ENCODE measurements around the gene ADAM10. TPM values are rescaled to one million over a fixed set of nuclear protein-coding genes. Genes with fewer than 3 reads are reported as not detected.

ADAM10 gene
- total RNA-seq, 1 experiment from 2014 or later, result 91.3 TPM

- Histone ChIP-seq H3K4me2 (ENCODE audit: low read length) (no peak overlapping the region), H3K27ac (ENCODE audit: low read length) (no peak overlapping the region), H3K36me3 (ENCODE audit: low read depth, low read length) (no peaks in the 10 kb centered on the region), H3K9ac (ENCODE audit: low read length) (no peak overlapping the region), H3K9me3 (ENCODE audit: low read length) (no peaks in the 10 kb centered on the region), H3K27me3 (ENCODE audit: low read length) (no peaks in the 10 kb centered on the region), H3K79me2 (ENCODE audit: low read length) (peaks cover 17% of the 10 kb centered on the region), H3K4me1 (ENCODE audit: insufficient read depth, low read length) (no peaks in the 10 kb centered on the region), H2AFZ (ENCODE audit: low read length) (no peak overlapping the region), H3F3A (ENCODE audit: low read length, unreplicated experiment) (no peaks in the 10 kb centered on the region), H4K20me1 (ENCODE audit: low read length) (no peaks in the 10 kb centered on the region), H3K4me3 (ENCODE audit: low read length) (no peak overlapping the region), H3K9me2 (replicated peaks; ENCODE audit: low read length) (no peaks in the 10 kb centered on the region)
- TF ChIP-seq EZH2phosphoT487 (IDR thresholded peaks at IDR 0.05; ENCODE audit: borderline replicate concordance, low read length), result no peak
- no peak for TF ChIP-seq EZH2 (IDR thresholded peaks at IDR 0.05; ENCODE audit: low read length, unreplicated experiment)
- TF ChIP-seq CTCF (conservative IDR thresholded peaks at IDR 0.05; ENCODE audit: low read depth, low read length), result no peak
- no peak for ATAC-seq
- BruUV-seq (replicated peaks), result no TSS peak
- DNase-seq, result no peak
- ChIA-PET POLR2A (ENCODE audit: unreplicated experiment) (no interaction called here), CTCF (no interaction called here)
- intact Hi-C loops (cut with micrococcal nuclease), result loop anchor here (10.0 kb wide), 1 partner anchor 155 kb away; the partner anchor contains the start of gene SLTM
Observed at GRCh38 chr15:58779554-58779953, 30.0 kb upstream of the ADAM10 start.

DNA sequence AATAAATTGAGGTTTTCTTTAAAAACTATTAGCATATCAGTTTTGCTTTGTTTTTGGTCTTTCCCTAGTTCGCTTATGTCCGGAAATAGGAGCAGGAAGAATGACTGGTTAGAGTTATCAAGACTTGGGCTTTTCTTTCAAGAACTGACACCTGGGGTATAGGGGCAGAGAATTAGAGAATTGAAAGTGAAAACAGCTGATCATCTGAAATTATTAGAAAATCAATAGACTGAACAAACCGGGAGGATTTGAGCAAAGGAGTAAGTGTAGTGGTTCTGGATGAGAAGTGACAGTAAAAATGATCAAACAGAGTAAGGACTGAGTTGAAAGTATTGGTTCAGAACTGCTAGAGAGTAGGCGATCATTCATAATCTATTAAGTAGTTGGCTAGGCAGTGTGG, 27.6 kb upstream of the ADAM10 start:
- no peaks in the 10 kb centered on the region; the same call in 1 of the 2 replicates for H4K20me1 ChIP-seq (ENCODE audit: low read length)
- no peak overlapping the region for H3K27ac ChIP-seq (ENCODE audit: low read length)
- H3K9me2 ChIP-seq (replicated peaks; ENCODE audit: low read length), result no peaks in the 10 kb centered on the region
- POLR2A ChIA-PET (ENCODE audit: unreplicated experiment), result no interaction called here
- no peak for ATAC-seq
- H3K9ac ChIP-seq (ENCODE audit: low read length), result no peak overlapping the region
- DNase-seq, result no peak
- peaks cover 41% of the 10 kb centered on the region for H3K79me2 ChIP-seq (ENCODE audit: low read length)
- no peaks in the 10 kb centered on the region for H3K9me3 ChIP-seq (ENCODE audit: low read length)
- H3K4me1 ChIP-seq (ENCODE audit: insufficient read depth, low read length), result peaks cover 15% of the 10 kb centered on the region
- no TSS peak for BruUV-seq (replicated peaks)
- H3K36me3 ChIP-seq (ENCODE audit: low read depth, low read length), result no peaks in the 10 kb centered on the region
- TF ChIP-seq CTCF (conservative IDR thresholded peaks at IDR 0.05; ENCODE audit: low read depth, low read length), result no peak
- TF ChIP-seq EZH2 (IDR thresholded peaks at IDR 0.05; ENCODE audit: low read length, unreplicated experiment), result no peak
- no peak for TF ChIP-seq EZH2phosphoT487 (IDR thresholded peaks at IDR 0.05; ENCODE audit: borderline replicate concordance, low read length)
- H2AFZ ChIP-seq (ENCODE audit: low read length), result no peak overlapping the region
- intact Hi-C loops (cut with micrococcal nuclease), result loop anchor here (10.0 kb wide), 1 partner anchor 158 kb away; the partner anchor contains the start of gene SLTM
- H3K4me2 ChIP-seq (ENCODE audit: low read length), result no peak overlapping the region
- CTCF ChIA-PET, result no interaction called here
- no peaks in the 10 kb centered on the region for H3F3A ChIP-seq (ENCODE audit: low read length, unreplicated experiment)
- no peaks in the 10 kb centered on the region for H3K27me3 ChIP-seq (ENCODE audit: low read length)
- H3K4me3 ChIP-seq (ENCODE audit: low read length), result no peak overlapping the region

DNA sequence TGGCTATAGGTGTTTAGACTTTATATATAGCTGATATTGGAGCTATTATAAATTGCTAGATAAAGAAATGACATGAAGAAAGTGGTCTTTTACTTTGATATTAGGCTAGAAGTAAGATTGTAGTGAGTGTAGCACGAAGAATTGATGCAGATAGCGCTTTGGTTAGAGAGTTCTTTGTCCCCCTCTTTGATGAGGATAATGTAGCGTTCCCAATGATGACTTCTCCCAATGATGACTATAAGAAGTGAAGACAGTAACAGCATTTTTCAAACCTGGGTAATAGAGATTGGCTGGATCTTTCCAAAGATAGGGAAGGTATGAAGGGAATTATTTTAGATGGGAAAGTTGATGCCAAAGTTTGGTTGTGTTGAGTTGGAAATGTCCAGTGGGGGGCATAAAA, 25.9 kb upstream of the ADAM10 start:
- H3K4me3 ChIP-seq (ENCODE audit: low read length), result no peak overlapping the region
- CTCF ChIA-PET, result no interaction called here
- ATAC-seq (no peak), DNase-seq (no peak)
- BruUV-seq (replicated peaks), result no TSS peak
- POLR2A ChIA-PET (ENCODE audit: unreplicated experiment), result no interaction called here
- H3K9me2 ChIP-seq (replicated peaks; ENCODE audit: low read length), result no peaks in the 10 kb centered on the region
- no peaks in the 10 kb centered on the region for H3K9me3 ChIP-seq (ENCODE audit: low read length)
- H4K20me1 ChIP-seq (ENCODE audit: low read length), result no peaks in the 10 kb centered on the region; the same call in 1 of the 2 replicates
- no peak overlapping the region for H3K9ac ChIP-seq (ENCODE audit: low read length)
- no peak overlapping the region for H3K4me2 ChIP-seq (ENCODE audit: low read length)
- intact Hi-C loops (cut with micrococcal nuclease), result loop anchor here (10.0 kb wide), 1 partner anchor 159 kb away; the partner anchor contains the start of gene SLTM
- H3F3A ChIP-seq (ENCODE audit: low read length, unreplicated experiment), result no peaks in the 10 kb centered on the region
- peaks cover 46% of the 10 kb centered on the region for H3K79me2 ChIP-seq (ENCODE audit: low read length)
- H3K27me3 ChIP-seq (ENCODE audit: low read length), result no peaks in the 10 kb centered on the region
- no peak for TF ChIP-seq CTCF (conservative IDR thresholded peaks at IDR 0.05; ENCODE audit: low read depth, low read length)
- TF ChIP-seq EZH2 (IDR thresholded peaks at IDR 0.05; ENCODE audit: low read length, unreplicated experiment), result no peak
- no peak for TF ChIP-seq EZH2phosphoT487 (IDR thresholded peaks at IDR 0.05; ENCODE audit: borderline replicate concordance, low read length)
- peaks cover 15% of the 10 kb centered on the region for H3K4me1 ChIP-seq (ENCODE audit: insufficient read depth, low read length)
- no peaks in the 10 kb centered on the region for H3K36me3 ChIP-seq (ENCODE audit: low read depth, low read length)
- no peak overlapping the region for H2AFZ ChIP-seq (ENCODE audit: low read length)
- H3K27ac ChIP-seq (ENCODE audit: low read length), result no peak overlapping the region

Measured in PC-3 (cell line).